Measurements from ENCODE around the gene ZNF277. TPM values are rescaled to one million over a fixed set of nuclear protein-coding genes. Genes with fewer than 3 reads are reported as not detected.

The ZNF277 gene
- total RNA-seq, 2 experiments from 2014 or later = 21.2 to 21.6 TPM

DNA sequence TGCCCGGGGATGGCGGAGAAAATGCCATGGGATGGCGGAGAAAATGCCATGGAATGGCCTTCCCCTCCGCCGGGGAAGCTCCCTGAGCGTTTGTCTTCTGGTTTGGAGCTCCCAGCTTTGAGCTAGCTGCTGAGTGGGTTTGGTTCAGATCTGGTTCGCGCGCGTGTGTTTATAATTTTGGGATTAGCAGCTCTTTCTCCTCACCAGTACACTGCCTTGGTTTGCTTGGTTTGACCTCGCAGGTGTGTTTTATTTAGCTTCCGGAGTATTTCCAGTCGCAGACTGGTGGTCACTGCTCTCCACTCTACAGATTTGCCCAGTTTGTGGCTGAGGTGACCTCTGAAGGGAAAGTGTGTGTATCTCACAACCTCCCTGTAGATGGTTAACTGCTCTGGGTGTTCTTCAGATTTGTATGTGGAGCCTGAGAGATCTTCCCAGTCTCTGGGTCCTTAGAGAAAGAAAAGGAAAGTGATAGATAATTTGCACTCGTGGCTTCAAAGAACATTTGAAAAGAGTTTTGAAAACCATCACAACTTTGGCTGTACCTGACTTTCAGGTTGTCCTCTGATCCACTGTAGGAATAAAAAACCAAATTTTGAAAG lies 597 bp downstream of the ZNF277 start:
- peaks cover 27% of the 10 kb centered on the region for H3K27me3 Mint-ChIP-seq
- DNase-seq (no peak), ATAC-seq (ENCODE audit: low read depth) (no peak)
- peak overlapping the region; percentile 93 for H3K4me3 Mint-ChIP-seq
- H3K36me3 Mint-ChIP-seq = peaks cover 1% of the 10 kb centered on the region
- peak overlapping the region; percentile 89 for H3K27ac Mint-ChIP-seq
- POLR2A ChIA-PET = interaction anchor here (1.2 to 3.5 kb wide), 2 partner anchors 244 to 645 kb away, joined by 3 to 21 read pairs; partner anchors contain the start of genes IFRD1 and IMMP2L
- no peaks in the 10 kb centered on the region for H3K9me3 Mint-ChIP-seq
- peaks cover 22% of the 10 kb centered on the region for H3K4me1 Mint-ChIP-seq

GRCh38 chr7:112207765-112208164 lies 1.3 kb downstream of the ZNF277 start:
- peak overlapping the region; percentile 89 for H3K27ac Mint-ChIP-seq
- POLR2A ChIA-PET = no interaction called here
- no peaks in the 10 kb centered on the region for H3K9me3 Mint-ChIP-seq
- H3K27me3 Mint-ChIP-seq = peaks cover 25% of the 10 kb centered on the region
- peaks cover 1% of the 10 kb centered on the region for H3K36me3 Mint-ChIP-seq
- peaks cover 22% of the 10 kb centered on the region for H3K4me1 Mint-ChIP-seq
- DNase-seq (no peak), ATAC-seq (ENCODE audit: low read depth) (no peak)
- H3K4me3 Mint-ChIP-seq = peak overlapping the region; percentile 93

DNA sequence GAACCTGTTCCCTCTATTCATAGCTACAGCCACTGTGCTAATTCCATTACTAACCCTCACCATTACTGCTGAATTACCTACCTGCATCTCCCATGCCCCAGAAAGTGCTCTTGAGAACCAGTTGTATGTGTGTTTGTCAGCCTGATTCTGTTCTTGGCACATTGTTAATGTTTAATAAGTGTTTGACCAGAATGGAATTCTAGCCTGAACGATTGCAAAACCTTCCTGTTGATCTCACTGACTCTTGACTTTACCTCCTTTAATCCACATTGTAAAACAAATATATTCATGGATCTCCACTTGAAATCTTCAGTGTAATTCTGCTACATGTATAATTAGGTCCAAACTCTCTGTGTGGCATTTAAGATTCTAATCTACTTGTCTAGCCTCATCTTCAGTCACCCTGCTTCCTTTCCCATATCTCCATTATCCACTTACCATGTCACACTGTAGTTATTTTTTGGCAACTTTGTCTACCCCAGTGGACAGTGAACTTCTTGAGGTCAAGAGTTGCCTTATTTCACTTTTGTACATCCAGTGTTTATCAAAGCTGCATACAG lies 4.9 kb downstream of the ZNF277 start:
- Mint-ChIP-seq H3K36me3 (peaks cover 5% of the 10 kb centered on the region), H3K27me3 (no peaks in the 10 kb centered on the region), H3K4me3 (no peak overlapping the region), H3K9me3 (no peaks in the 10 kb centered on the region), H3K4me1 (peaks cover 3% of the 10 kb centered on the region), H3K27ac (no peak overlapping the region)
- POLR2A ChIA-PET = no interaction called here
- DNase-seq (no peak), ATAC-seq (ENCODE audit: low read depth) (no peak)

DNA sequence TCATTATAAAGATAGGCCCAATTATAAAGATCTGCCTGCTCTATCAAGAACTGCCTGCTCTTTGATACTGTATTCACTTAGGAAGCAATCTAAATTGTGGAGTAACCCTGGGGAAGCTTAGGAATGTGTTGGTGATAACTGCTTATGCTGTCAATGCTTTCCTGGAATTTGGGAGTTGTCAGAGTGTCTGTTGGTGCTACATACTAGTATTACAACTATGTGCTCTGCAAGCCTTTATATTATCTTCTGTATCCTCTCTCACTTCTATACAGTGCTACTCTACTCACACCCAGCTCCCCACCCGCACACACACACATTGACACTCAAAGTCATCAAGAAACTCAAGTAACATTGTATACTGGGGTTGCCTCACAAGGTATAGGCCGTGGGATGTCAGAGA lies 6.1 kb downstream of the ZNF277 start:
- DNase-seq (no peak), ATAC-seq (ENCODE audit: low read depth) (no peak)
- Mint-ChIP-seq H3K4me3 (no peak overlapping the region), H3K27me3 (no peaks in the 10 kb centered on the region), H3K27ac (no peak overlapping the region), H3K4me1 (peaks cover 3% of the 10 kb centered on the region), H3K9me3 (no peaks in the 10 kb centered on the region), H3K36me3 (peaks cover 4% of the 10 kb centered on the region)
- POLR2A ChIA-PET = no interaction called here

GRCh38 chr7:112213735-112214134 lies 7.2 kb downstream of the ZNF277 start:
- H3K27ac Mint-ChIP-seq = no peak overlapping the region
- no peaks in the 10 kb centered on the region for H3K9me3 Mint-ChIP-seq
- peaks cover 9% of the 10 kb centered on the region for H3K36me3 Mint-ChIP-seq
- H3K27me3 Mint-ChIP-seq = no peaks in the 10 kb centered on the region
- no peak overlapping the region for H3K4me3 Mint-ChIP-seq
- H3K4me1 Mint-ChIP-seq = peaks cover 2% of the 10 kb centered on the region
- DNase-seq = no peak
- ATAC-seq (ENCODE audit: low read depth) = no peak
- POLR2A ChIA-PET = no interaction called here

GRCh38 chr7:112214268-112214667 lies 7.8 kb downstream of the ZNF277 start:
- H3K9me3 Mint-ChIP-seq = no peaks in the 10 kb centered on the region
- H3K27me3 Mint-ChIP-seq = no peaks in the 10 kb centered on the region
- peaks cover 12% of the 10 kb centered on the region for H3K36me3 Mint-ChIP-seq
- no peak overlapping the region for H3K27ac Mint-ChIP-seq
- POLR2A ChIA-PET = no interaction called here
- H3K4me1 Mint-ChIP-seq = peaks cover 2% of the 10 kb centered on the region
- no peak for ATAC-seq (ENCODE audit: low read depth)
- no peak for DNase-seq
- H3K4me3 Mint-ChIP-seq = no peak overlapping the region

DNA sequence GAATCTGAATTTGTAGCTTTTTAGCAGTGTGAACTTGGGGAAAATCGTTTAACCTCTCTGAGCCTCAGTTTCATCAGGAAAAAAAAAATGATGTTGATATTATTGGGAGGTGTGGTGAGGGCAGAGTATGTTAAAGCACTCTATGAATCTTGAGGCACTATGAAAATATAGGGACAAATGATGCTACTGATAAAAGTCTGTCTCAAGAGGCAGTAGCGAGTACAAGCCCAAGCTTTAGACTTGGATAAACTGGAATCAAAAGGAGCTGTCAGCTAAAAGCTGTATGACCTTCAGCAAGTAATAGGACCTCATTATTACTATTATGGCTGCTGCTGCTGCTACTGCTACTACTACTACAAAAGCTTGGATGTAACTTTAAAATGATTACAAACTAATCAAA lies 8.4 kb downstream of the ZNF277 start:
- Mint-ChIP-seq H3K27ac (no peak overlapping the region), H3K9me3 (no peaks in the 10 kb centered on the region), H3K36me3 (peaks cover 12% of the 10 kb centered on the region), H3K27me3 (no peaks in the 10 kb centered on the region), H3K4me3 (no peak overlapping the region), H3K4me1 (peaks cover 2% of the 10 kb centered on the region)
- POLR2A ChIA-PET = no interaction called here
- DNase-seq (no peak), ATAC-seq (ENCODE audit: low read depth) (no peak)

DNA sequence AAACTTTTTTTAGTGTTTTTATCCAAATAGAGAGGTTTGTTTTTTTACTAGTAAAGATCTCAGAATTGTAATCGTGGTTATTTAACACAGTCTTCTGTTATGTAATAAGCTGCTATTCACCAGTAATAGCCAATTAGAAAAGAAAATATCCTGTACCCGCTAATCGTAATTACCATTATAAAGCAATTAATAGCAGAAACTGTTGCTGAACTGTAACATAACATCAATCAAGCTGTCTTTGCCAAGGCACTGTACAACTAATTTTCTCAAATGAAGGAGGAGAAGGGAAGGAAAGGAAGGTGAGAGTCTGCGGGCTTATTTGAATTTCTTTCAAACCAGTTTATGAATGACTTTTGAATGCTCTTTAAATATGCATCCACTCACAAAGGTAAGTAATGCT lies 9.3 kb downstream of the ZNF277 start:
- no peak for DNase-seq
- peaks cover 2% of the 10 kb centered on the region for H3K4me1 Mint-ChIP-seq
- H3K9me3 Mint-ChIP-seq = no peaks in the 10 kb centered on the region
- H3K36me3 Mint-ChIP-seq = peaks cover 13% of the 10 kb centered on the region
- POLR2A ChIA-PET = no interaction called here
- H3K27me3 Mint-ChIP-seq = no peaks in the 10 kb centered on the region
- H3K27ac Mint-ChIP-seq = no peak overlapping the region
- H3K4me3 Mint-ChIP-seq = no peak overlapping the region
- no peak for ATAC-seq (ENCODE audit: low read depth)

DNA sequence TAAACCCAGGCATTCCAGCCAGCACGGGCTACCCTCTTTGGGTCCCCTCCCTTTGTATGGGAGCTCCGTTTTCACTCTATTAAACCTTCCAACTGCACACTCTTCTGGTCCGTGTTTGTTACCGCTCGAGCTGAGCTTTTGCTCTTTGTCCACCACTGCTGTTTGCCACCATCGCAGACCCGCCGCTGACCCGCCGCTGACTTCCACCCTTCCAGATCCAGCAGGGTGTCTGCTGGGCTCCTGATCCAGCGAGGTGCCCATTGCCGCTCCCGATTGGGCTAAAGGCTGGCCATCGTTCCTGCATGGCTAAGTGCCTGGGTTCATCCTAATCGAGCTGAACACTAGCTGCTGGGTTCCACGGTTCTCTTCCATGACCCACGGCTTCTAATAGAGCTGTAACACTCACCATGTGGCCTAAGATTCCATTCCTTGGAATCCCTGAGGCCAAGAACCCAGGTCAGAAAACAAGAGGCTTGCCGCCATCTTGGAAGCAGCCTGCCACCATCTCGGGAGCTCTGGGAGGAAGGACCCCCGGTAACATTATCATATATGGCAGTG lies 14.5 kb downstream of the ZNF277 start:
- no peak for ATAC-seq (ENCODE audit: low read depth)
- H3K27me3 Mint-ChIP-seq = no peaks in the 10 kb centered on the region
- peaks cover 8% of the 10 kb centered on the region for H3K9me3 Mint-ChIP-seq
- H3K27ac Mint-ChIP-seq = no peak overlapping the region
- peaks cover 25% of the 10 kb centered on the region for H3K36me3 Mint-ChIP-seq
- H3K4me3 Mint-ChIP-seq = no peak overlapping the region
- DNase-seq = no peak
- no peaks in the 10 kb centered on the region for H3K4me1 Mint-ChIP-seq
- POLR2A ChIA-PET = no interaction called here

DNA sequence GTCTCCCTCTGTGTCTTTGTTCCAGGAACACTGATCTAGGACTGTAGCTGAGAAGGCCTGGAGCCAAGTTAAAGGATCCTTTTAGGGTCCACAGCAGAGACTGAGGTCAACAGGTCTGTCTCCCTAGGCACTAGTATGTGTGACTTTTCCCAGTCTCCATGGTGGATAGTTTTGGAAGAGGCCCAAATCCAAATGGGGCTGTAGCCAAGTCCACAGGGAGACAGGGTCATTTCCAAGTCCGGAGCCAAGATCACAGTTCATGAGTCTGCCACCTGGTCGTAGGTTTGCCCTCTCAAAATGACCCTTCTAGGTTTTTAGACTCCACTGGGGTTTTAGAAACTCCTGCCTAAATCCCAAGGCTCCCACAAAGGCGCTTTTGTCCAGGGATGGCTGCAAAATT lies 16.8 kb downstream of the ZNF277 start:
- Mint-ChIP-seq H3K4me1 (no peaks in the 10 kb centered on the region), H3K27me3 (no peaks in the 10 kb centered on the region), H3K27ac (no peak overlapping the region), H3K4me3 (no peak overlapping the region), H3K36me3 (peaks cover 24% of the 10 kb centered on the region), H3K9me3 (peaks cover 8% of the 10 kb centered on the region)
- DNase-seq (no peak), ATAC-seq (ENCODE audit: low read depth) (no peak)
- POLR2A ChIA-PET = no interaction called here

DNA sequence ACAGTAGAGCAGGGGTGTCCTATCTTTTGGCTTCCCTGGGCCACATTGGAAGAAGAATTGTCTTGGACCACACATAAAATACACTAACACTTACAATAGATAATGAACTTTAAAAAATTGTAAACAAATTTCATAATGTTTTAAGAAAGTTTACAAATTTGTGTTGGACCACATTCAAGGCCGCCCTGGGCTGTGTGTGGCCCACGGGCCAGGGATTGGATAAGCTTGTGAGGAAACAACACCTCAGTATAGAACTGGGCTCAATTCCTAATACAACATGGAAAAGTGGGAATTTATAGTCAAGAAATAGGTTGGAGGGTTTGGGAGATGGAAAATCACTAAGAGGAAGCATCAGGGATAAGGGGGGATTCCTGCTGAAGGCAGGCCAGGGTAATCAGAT lies 17.7 kb downstream of the ZNF277 start:
- Mint-ChIP-seq H3K27me3 (no peaks in the 10 kb centered on the region), H3K4me3 (no peak overlapping the region), H3K9me3 (peaks cover 8% of the 10 kb centered on the region), H3K27ac (no peak overlapping the region), H3K4me1 (no peaks in the 10 kb centered on the region), H3K36me3 (peaks cover 19% of the 10 kb centered on the region)
- POLR2A ChIA-PET = no interaction called here
- ATAC-seq (ENCODE audit: low read depth) = no peak
- no peak for DNase-seq

DNA sequence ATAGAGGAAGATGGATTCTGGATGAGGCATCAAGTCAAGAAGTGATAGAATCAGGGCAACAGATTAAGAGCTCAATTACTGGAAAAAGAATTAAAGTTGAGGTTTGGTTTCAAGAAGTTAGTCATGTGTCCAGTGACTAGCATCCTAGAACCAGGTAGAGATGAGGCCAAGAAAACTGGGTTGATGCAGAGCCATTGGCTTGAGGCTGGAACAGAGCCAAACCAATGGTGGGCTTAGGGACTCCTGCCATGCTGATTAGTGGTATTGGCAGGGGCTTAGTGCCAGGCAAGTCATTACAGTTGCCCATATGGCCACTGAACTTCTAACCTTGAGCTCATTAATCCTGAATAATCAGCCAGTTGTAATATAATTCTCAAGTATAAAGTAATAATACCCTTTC lies 18.5 kb downstream of the ZNF277 start:
- no peak for DNase-seq
- peaks cover 8% of the 10 kb centered on the region for H3K9me3 Mint-ChIP-seq
- no peak for ATAC-seq (ENCODE audit: low read depth)
- peaks cover 19% of the 10 kb centered on the region for H3K36me3 Mint-ChIP-seq
- H3K27ac Mint-ChIP-seq = no peak overlapping the region
- POLR2A ChIA-PET = no interaction called here
- H3K27me3 Mint-ChIP-seq = no peaks in the 10 kb centered on the region
- no peak overlapping the region for H3K4me3 Mint-ChIP-seq
- H3K4me1 Mint-ChIP-seq = no peaks in the 10 kb centered on the region

GRCh38 chr7:112226701-112227276 lies 20.3 kb downstream of the ZNF277 start:
- POLR2A ChIA-PET = no interaction called here
- peaks cover 8% of the 10 kb centered on the region for H3K9me3 Mint-ChIP-seq
- peaks cover 11% of the 10 kb centered on the region for H3K36me3 Mint-ChIP-seq
- no peak for ATAC-seq (ENCODE audit: low read depth)
- H3K27me3 Mint-ChIP-seq = no peaks in the 10 kb centered on the region
- H3K27ac Mint-ChIP-seq = no peak overlapping the region
- DNase-seq = no peak
- no peak overlapping the region for H3K4me3 Mint-ChIP-seq
- no peaks in the 10 kb centered on the region for H3K4me1 Mint-ChIP-seq

- no peaks in the 10 kb centered on the region for H3K27me3 Mint-ChIP-seq
- ATAC-seq (ENCODE audit: low read depth) (no peak), DNase-seq (no peak)
- no peaks in the 10 kb centered on the region for H3K4me1 Mint-ChIP-seq
- no peak overlapping the region for H3K27ac Mint-ChIP-seq
- POLR2A ChIA-PET = no interaction called here
- H3K36me3 Mint-ChIP-seq = peaks cover 2% of the 10 kb centered on the region
- H3K9me3 Mint-ChIP-seq = no peaks in the 10 kb centered on the region
- H3K4me3 Mint-ChIP-seq = no peak overlapping the region
Observed at GRCh38 chr7:112228632-112229031, 22.1 kb downstream of the ZNF277 start.

Data from activated naive CD8-positive, alpha-beta T cell treated with anti-CD3 and anti-CD28 coated beads, Interleukin-2, amount 10 ng/mL, durations not matched to agents 7 days and 5 days (primary cell).